Measurements from ENCODE around the gene MAPK8IP3. TPM values are rescaled to one million over a fixed set of nuclear protein-coding genes. Genes with fewer than 3 reads are reported as not detected.
"Not testable (repeated sequence)": the region's sequence is repeated elsewhere in the genome, so short reads cannot be mapped to it uniquely, and the experiment has no call there.

Gene MAPK8IP3
- total RNA-seq, 1 experiment from 2014 or later: 72.3 TPM

DNA sequence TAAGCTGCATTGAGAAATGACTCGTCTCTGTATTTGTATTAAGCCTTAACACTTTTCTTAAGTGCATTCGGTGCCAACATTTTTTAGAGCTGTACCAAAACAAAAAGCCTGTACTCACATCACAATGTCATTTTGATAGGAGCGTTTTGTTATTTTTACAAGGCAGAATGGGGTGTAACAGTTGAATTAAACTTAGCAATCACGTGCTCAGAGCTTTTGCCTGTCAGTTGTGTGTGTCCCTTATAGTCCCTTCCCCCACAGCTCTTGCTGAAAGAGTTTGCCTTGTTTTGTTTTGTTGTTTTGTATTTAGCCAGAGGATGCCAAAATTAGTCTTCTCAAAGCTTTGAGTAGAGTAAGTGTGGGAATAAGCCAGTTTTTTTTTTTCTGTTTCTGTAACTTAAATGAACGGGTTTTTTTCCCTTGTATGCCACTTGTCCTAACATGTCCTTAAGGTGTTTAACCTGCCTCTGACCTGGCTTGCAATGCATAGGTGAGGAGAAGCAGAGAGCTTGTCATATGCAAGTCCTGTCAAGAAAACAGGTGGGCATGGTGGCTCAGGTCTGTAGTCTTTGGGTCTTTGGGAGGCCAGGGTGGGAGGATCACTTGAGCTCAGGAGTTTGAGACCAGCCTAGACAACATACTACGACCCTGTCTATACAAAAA, 4.6 kb upstream of the MAPK8IP3 start (continued):
- TF ChIP-seq, protein P1, sequence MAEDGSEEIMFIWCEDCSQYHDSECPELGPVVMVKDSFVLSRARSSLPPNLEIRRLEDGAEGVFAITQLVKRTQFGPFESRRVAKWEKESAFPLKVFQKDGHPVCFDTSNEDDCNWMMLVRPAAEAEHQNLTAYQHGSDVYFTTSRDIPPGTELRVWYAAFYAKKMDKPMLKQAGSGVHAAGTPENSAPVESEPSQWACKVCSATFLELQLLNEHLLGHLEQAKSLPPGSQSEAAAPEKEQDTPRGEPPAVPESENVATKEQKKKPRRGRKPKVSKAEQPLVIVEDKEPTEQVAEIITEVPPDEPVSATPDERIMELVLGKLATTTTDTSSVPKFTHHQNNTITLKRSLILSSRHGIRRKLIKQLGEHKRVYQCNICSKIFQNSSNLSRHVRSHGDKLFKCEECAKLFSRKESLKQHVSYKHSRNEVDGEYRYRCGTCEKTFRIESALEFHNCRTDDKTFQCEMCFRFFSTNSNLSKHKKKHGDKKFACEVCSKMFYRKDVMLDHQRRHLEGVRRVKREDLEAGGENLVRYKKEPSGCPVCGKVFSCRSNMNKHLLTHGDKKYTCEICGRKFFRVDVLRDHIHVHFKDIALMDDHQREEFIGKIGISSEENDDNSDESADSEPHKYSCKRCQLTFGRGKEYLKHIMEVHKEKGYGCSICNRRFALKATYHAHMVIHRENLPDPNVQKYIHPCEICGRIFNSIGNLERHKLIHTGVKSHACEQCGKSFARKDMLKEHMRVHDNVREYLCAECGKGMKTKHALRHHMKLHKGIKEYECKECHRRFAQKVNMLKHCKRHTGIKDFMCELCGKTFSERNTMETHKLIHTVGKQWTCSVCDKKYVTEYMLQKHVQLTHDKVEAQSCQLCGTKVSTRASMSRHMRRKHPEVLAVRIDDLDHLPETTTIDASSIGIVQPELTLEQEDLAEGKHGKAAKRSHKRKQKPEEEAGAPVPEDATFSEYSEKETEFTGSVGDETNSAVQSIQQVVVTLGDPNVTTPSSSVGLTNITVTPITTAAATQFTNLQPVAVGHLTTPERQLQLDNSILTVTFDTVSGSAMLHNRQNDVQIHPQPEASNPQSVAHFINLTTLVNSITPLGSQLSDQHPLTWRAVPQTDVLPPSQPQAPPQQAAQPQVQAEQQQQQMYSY (CRISPR knock-in tag; IDR thresholded peaks at IDR 0.05): no peak

DNA sequence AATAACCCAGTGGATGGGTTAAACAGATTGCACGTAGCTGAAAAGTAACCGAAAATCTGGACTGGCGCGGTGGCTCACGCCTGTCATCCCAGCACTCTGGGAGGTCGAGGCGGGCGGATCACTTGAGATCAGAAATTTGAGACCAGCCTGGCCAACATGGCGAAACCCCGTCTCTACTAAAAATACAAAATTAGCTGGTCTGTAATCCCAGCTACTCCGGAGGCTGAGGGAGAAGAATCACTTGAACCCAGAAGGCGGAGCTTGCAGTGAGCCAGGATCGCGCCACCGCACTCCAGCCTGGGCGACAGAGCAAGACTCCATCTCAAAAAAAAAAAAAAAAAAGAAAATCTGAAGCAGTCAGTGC, 689 bp upstream of the MAPK8IP3 start:
- H3K36me3 Mint-ChIP-seq: peaks cover 20% of the 10 kb centered on the region
- ChIA-PET POLR2A (interaction anchor here (0.9 to 2.5 kb wide), 5 partner anchors 27 to 283 kb away, joined by 4 to 12 read pairs (median 6); partner anchors contain the start of genes JPT2, NUBP2 and SPSB3), CTCF (interaction anchor here (0.6 to 2.8 kb wide), 49 partner anchors 8 to 1178 kb away, joined by 3 to 36 read pairs (median 4); partner anchors contain the start of genes CRAMP1, IFT140, JPT2 and MSRB1)
- H3K27ac Mint-ChIP-seq: peak overlapping the region; percentile 98
- not testable (repeated sequence) for H3K27me3 Mint-ChIP-seq (ENCODE audit: low read depth); H3K9me3 Mint-ChIP-seq; DNase-seq (ENCODE audit: low spot score)
- H3K4me3 Mint-ChIP-seq: peak overlapping the region; percentile 99
- peak; percentile 5 for ATAC-seq
- peaks cover 20% of the 10 kb centered on the region for H3K4me1 Mint-ChIP-seq
- TF ChIP-seq, protein P2, sequence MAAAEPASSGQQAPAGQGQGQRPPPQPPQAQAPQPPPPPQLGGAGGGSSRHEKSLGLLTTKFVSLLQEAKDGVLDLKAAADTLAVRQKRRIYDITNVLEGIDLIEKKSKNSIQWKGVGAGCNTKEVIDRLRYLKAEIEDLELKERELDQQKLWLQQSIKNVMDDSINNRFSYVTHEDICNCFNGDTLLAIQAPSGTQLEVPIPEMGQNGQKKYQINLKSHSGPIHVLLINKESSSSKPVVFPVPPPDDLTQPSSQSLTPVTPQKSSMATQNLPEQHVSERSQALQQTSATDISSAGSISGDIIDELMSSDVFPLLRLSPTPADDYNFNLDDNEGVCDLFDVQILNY (CRISPR knock-in tag; IDR thresholded peaks at IDR 0.05): 0 out of 2 replicates have a peak, but pooled peaks have one; percentile 34
- TF ChIP-seq ELF4 (CRISPR knock-in tag; IDR thresholded peaks at IDR 0.05; ENCODE audit: low read depth): 0 out of 2 replicates have a peak, but pooled peaks have one; percentile 36
- 0 out of 2 replicates have a peak, but pooled peaks have one; percentile 8 for TF ChIP-seq FOXP1 (CRISPR knock-in tag; IDR thresholded peaks at IDR 0.05; ENCODE audit: borderline replicate concordance)

DNA sequence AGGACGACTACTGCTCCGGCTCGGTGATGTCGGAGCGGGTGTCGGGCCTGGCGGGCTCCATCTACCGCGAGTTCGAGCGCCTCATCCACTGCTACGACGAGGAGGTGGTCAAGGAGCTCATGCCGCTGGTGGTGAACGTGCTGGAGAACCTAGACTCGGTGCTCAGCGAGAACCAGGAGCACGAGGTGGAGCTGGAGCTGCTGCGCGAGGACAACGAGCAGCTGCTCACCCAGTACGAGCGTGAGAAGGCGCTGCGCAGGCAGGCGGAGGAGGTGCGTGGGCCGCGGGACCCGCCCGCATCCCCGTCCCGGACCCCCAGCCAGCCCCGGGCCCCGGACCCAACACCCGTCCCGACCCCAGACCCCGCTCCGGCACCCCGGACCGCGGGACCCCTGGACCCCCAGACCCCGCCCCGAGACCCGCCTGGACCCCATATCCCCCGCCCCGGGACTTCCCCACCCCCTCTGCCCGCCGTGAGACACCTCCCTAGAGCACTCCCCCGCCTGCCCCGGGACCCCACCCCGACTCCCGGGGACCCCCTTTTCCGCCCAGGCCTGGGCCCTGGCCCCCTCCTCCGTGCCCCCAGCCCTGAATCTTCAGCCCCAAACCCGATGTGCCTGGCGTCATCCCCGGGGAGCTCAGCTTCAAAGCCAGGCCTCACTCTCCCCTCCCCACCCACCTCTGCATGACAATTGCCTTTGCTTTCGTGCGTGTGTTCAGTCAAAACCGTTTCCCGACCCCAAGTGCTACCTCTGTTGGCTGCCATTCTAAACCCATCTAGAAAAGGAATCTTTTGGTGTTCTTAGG, 594 bp downstream of the MAPK8IP3 start:
- peaks cover 17% of the 10 kb centered on the region for H3K36me3 Mint-ChIP-seq
- TF ChIP-seq, protein P3, sequence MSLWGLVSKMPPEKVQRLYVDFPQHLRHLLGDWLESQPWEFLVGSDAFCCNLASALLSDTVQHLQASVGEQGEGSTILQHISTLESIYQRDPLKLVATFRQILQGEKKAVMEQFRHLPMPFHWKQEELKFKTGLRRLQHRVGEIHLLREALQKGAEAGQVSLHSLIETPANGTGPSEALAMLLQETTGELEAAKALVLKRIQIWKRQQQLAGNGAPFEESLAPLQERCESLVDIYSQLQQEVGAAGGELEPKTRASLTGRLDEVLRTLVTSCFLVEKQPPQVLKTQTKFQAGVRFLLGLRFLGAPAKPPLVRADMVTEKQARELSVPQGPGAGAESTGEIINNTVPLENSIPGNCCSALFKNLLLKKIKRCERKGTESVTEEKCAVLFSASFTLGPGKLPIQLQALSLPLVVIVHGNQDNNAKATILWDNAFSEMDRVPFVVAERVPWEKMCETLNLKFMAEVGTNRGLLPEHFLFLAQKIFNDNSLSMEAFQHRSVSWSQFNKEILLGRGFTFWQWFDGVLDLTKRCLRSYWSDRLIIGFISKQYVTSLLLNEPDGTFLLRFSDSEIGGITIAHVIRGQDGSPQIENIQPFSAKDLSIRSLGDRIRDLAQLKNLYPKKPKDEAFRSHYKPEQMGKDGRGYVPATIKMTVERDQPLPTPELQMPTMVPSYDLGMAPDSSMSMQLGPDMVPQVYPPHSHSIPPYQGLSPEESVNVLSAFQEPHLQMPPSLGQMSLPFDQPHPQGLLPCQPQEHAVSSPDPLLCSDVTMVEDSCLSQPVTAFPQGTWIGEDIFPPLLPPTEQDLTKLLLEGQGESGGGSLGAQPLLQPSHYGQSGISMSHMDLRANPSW (CRISPR knock-in tag; conservative IDR thresholded peaks at IDR 0.05; ENCODE audit: low read depth): no peak
- TF ChIP-seq, protein P4, sequence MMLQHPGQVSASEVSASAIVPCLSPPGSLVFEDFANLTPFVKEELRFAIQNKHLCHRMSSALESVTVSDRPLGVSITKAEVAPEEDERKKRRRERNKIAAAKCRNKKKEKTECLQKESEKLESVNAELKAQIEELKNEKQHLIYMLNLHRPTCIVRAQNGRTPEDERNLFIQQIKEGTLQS (CRISPR knock-in tag; conservative IDR thresholded peaks at IDR 0.05): no peak
- TF ChIP-seq EMX1 (CRISPR knock-in tag; IDR thresholded peaks at IDR 0.05) (no peak), NR1H2 (CRISPR knock-in tag; IDR thresholded peaks at IDR 0.05) (no peak), ZNF416 (CRISPR knock-in tag; IDR thresholded peaks at IDR 0.05) (no peak)
- TF ChIP-seq, protein P5, sequence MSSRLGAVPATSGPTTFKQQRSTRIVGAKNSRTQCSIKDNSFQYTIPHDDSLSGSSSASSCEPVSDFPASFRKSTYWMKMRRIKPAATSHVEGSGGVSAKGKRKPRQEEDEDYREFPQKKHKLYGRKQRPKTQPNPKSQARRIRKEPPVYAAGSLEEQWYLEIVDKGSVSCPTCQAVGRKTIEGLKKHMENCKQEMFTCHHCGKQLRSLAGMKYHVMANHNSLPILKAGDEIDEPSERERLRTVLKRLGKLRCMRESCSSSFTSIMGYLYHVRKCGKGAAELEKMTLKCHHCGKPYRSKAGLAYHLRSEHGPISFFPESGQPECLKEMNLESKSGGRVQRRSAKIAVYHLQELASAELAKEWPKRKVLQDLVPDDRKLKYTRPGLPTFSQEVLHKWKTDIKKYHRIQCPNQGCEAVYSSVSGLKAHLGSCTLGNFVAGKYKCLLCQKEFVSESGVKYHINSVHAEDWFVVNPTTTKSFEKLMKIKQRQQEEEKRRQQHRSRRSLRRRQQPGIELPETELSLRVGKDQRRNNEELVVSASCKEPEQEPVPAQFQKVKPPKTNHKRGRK (CRISPR knock-in tag; IDR thresholded peaks at IDR 0.05; ENCODE audit: borderline replicate concordance): no peak
- TF ChIP-seq, protein P6, sequence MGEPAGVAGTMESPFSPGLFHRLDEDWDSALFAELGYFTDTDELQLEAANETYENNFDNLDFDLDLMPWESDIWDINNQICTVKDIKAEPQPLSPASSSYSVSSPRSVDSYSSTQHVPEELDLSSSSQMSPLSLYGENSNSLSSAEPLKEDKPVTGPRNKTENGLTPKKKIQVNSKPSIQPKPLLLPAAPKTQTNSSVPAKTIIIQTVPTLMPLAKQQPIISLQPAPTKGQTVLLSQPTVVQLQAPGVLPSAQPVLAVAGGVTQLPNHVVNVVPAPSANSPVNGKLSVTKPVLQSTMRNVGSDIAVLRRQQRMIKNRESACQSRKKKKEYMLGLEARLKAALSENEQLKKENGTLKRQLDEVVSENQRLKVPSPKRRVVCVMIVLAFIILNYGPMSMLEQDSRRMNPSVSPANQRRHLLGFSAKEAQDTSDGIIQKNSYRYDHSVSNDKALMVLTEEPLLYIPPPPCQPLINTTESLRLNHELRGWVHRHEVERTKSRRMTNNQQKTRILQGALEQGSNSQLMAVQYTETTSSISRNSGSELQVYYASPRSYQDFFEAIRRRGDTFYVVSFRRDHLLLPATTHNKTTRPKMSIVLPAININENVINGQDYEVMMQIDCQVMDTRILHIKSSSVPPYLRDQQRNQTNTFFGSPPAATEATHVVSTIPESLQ (CRISPR knock-in tag; IDR thresholded peaks at IDR 0.05): no peak
- TF ChIP-seq, protein P7, sequence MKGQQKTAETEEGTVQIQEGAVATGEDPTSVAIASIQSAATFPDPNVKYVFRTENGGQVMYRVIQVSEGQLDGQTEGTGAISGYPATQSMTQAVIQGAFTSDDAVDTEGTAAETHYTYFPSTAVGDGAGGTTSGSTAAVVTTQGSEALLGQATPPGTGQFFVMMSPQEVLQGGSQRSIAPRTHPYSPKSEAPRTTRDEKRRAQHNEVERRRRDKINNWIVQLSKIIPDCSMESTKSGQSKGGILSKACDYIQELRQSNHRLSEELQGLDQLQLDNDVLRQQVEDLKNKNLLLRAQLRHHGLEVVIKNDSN (CRISPR knock-in tag; IDR thresholded peaks at IDR 0.05): no peak
- peaks cover 20% of the 10 kb centered on the region for H3K4me1 Mint-ChIP-seq
- POLR2A ChIA-PET: interaction anchor here (0.6 to 2.5 kb wide), 5 partner anchors 28 to 282 kb away, joined by 3 to 12 read pairs (median 6); partner anchors contain the start of genes JPT2, NUBP2, RPS2 and SPSB3
- peak overlapping the region; percentile 99 for H3K4me3 Mint-ChIP-seq
- CTCF ChIA-PET: interaction anchor here (0.5 to 2.8 kb wide), 41 partner anchors 7 to 460 kb away, joined by 3 to 36 read pairs (median 5); partner anchors contain the start of genes CRAMP1, IFT140, JPT2 and NME3
- no peaks in the 10 kb centered on the region for H3K9me3 Mint-ChIP-seq
- H3K27ac Mint-ChIP-seq: peak overlapping the region; percentile 87; the same call in 1 of the 2 replicates
- DNase-seq (ENCODE audit: low spot score) (peak; percentile 29), ATAC-seq (peak; percentile 2; the same call in 1 of the 2 replicates)
- H3K27me3 Mint-ChIP-seq (ENCODE audit: low read depth): no peaks in the 10 kb centered on the region
